Measurements from ENCODE around the gene PDIA2.

PDIA2 gene

GRCh38 chr16:280991-281659 is 1.8 kb upstream of the PDIA2 start:
- no peaks in the 10 kb centered on the region for H3K9me3 ChIP-seq (ENCODE audit: control insufficient read depth, low read length)
- peaks cover 17% of the 10 kb centered on the region for H3K4me1 ChIP-seq (ENCODE audit: control insufficient read depth, insufficient read depth, low read depth, low read length)
- H3K23ac ChIP-seq (ENCODE audit: low read length in 2 of 2): no peak overlapping the region
- no peaks in the 10 kb centered on the region for H3K79me1 ChIP-seq (replicated peaks; ENCODE audit: low read length, poor library complexity, severe bottlenecking)
- peak overlapping the region; percentile 71 for H3K4me2 ChIP-seq (ENCODE audit: low read length, poor library complexity, severe bottlenecking)
- H2AFZ ChIP-seq (ENCODE audit: low read depth, low read length): no peak overlapping the region
- peaks cover 0 to 14% of the 10 kb centered on the region in 2 experiments for H3K36me3 ChIP-seq (ENCODE audit: control insufficient read depth in 1 of 2, insufficient read depth in 2 of 2, low read depth in 1 of 2, low read length in 2 of 2)
- no peak overlapping the region for H3K9ac ChIP-seq (ENCODE audit: low read length)
- H2BK15ac ChIP-seq (ENCODE audit: low read depth, poor library complexity, severe bottlenecking): no peak overlapping the region
- H2AK5ac ChIP-seq (ENCODE audit: low read length, severe bottlenecking): no peak overlapping the region
- H3K27me3 ChIP-seq (ENCODE audit: control insufficient read depth in 1 of 2, insufficient read depth in 1 of 2, low read length in 2 of 2): peaks cover 33 to 36% of the 10 kb centered on the region in 2 experiments
- no peak for DNase-seq
- no peak overlapping the region for H3K4ac ChIP-seq (ENCODE audit: low read depth in 1 of 2, low read length in 2 of 2)
- H3K14ac ChIP-seq (ENCODE audit: low read length in 2 of 2): no peak overlapping the region
- H3K4me3 ChIP-seq (ENCODE audit: insufficient read depth in 1 of 2, low read depth in 1 of 2, low read length in 2 of 2): no peak overlapping the region
- WGBS: 58% methylated on average over 23 of the region's 27 CpGs
- H4K91ac ChIP-seq (ENCODE audit: low read length): no peak overlapping the region
- H3K27ac ChIP-seq (ENCODE audit: low read length, poor library complexity, severe bottlenecking): no peak overlapping the region
- H2BK120ac ChIP-seq (ENCODE audit: low read depth, low read length): no peak overlapping the region
- H2BK5ac ChIP-seq (ENCODE audit: low read depth, low read length, poor library complexity, severe bottlenecking): no peak overlapping the region
- H3K18ac ChIP-seq (ENCODE audit: low read depth in 1 of 2, low read length in 2 of 2): no peak overlapping the region
- H4K8ac ChIP-seq (ENCODE audit: low read length): no peak overlapping the region
- no peak overlapping the region for H2BK12ac ChIP-seq (ENCODE audit: low read length in 2 of 2)

GRCh38 chr16:281660-282255 is 1.2 kb upstream of the PDIA2 start:
- Histone ChIP-seq H2AK5ac (ENCODE audit: low read length, severe bottlenecking) (no peak overlapping the region), H3K27ac (ENCODE audit: low read length, poor library complexity, severe bottlenecking) (no peak overlapping the region), H3K4me3 (ENCODE audit: insufficient read depth in 1 of 2, low read depth in 1 of 2, low read length in 2 of 2) (no peak overlapping the region), H2BK12ac (ENCODE audit: low read length in 2 of 2) (no peak overlapping the region), H3K79me1 (replicated peaks; ENCODE audit: low read length, poor library complexity, severe bottlenecking) (no peaks in the 10 kb centered on the region), H3K4me2 (ENCODE audit: low read length, poor library complexity, severe bottlenecking) (no peak overlapping the region), H3K27me3 (ENCODE audit: control insufficient read depth in 1 of 2, insufficient read depth in 1 of 2, low read length in 2 of 2) (peaks cover 30 to 33% of the 10 kb centered on the region in 2 experiments), H3K9me3 (ENCODE audit: control insufficient read depth, low read length) (no peaks in the 10 kb centered on the region), H3K4me1 (ENCODE audit: control insufficient read depth, insufficient read depth, low read depth, low read length) (peaks cover 17% of the 10 kb centered on the region), H3K14ac (ENCODE audit: low read length in 2 of 2) (no peak overlapping the region), H4K91ac (ENCODE audit: low read length) (no peak overlapping the region), H2BK5ac (ENCODE audit: low read depth, low read length, poor library complexity, severe bottlenecking) (no peak overlapping the region), H3K18ac (ENCODE audit: low read depth in 1 of 2, low read length in 2 of 2) (no peak overlapping the region), H2AFZ (ENCODE audit: low read depth, low read length) (no peak overlapping the region), H2BK15ac (ENCODE audit: low read depth, poor library complexity, severe bottlenecking) (no peak overlapping the region), H2BK120ac (ENCODE audit: low read depth, low read length) (no peak overlapping the region), H3K23ac (ENCODE audit: low read length in 2 of 2) (no peak overlapping the region), H3K36me3 (ENCODE audit: control insufficient read depth in 1 of 2, insufficient read depth in 2 of 2, low read depth in 1 of 2, low read length in 2 of 2) (peaks cover under 1 to 20% of the 10 kb centered on the region in 2 experiments), H4K8ac (ENCODE audit: low read length) (no peak overlapping the region), H3K4ac (ENCODE audit: low read depth in 1 of 2, low read length in 2 of 2) (no peak overlapping the region), H3K9ac (ENCODE audit: low read length) (no peak overlapping the region)
- no peak for DNase-seq
- WGBS: 78% methylated on average over 24 of the region's 25 CpGs

DNA sequence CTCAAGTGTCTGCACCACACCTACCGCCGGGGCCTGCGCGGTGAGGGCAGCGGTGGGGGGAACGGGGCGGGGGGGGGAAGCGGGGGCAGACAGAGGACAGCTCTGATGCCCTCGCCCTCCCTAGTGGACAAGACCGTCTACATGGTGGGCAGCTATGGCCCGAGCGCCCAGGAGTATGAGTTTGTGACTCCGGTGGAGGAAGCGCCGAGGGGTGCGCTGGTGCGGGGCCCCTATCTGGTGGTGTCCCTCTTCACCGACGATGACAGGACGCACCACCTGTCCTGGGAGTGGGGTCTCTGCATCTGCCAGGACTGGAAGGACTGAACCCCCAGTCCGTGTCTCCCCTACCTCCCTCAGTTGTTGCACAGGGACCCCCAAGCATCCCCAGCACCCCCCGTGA is 473 bp upstream of the PDIA2 start:
- no peak overlapping the region for H4K91ac ChIP-seq (ENCODE audit: low read length)
- H3K36me3 ChIP-seq (ENCODE audit: control insufficient read depth in 1 of 2, insufficient read depth in 2 of 2, low read depth in 1 of 2, low read length in 2 of 2): peaks cover 7 to 28% of the 10 kb centered on the region in 2 experiments
- H3K27ac ChIP-seq (ENCODE audit: low read length, poor library complexity, severe bottlenecking): no peak overlapping the region
- no peak overlapping the region for H3K18ac ChIP-seq (ENCODE audit: low read depth in 1 of 2, low read length in 2 of 2)
- H2AK5ac ChIP-seq (ENCODE audit: low read length, severe bottlenecking): no peak overlapping the region
- peaks cover 17% of the 10 kb centered on the region for H3K4me1 ChIP-seq (ENCODE audit: control insufficient read depth, insufficient read depth, low read depth, low read length)
- H3K23ac ChIP-seq (ENCODE audit: low read length in 2 of 2): no peak overlapping the region
- H3K4me2 ChIP-seq (ENCODE audit: low read length, poor library complexity, severe bottlenecking): no peak overlapping the region
- no peak for DNase-seq
- no peak overlapping the region for H3K4me3 ChIP-seq (ENCODE audit: insufficient read depth in 1 of 2, low read depth in 1 of 2, low read length in 2 of 2)
- no peak overlapping the region for H3K4ac ChIP-seq (ENCODE audit: low read depth in 1 of 2, low read length in 2 of 2)
- H2BK5ac ChIP-seq (ENCODE audit: low read depth, low read length, poor library complexity, severe bottlenecking): no peak overlapping the region
- H3K9ac ChIP-seq (ENCODE audit: low read length): no peak overlapping the region
- H2BK12ac ChIP-seq (ENCODE audit: low read length in 2 of 2): no peak overlapping the region
- H2BK15ac ChIP-seq (ENCODE audit: low read depth, poor library complexity, severe bottlenecking): no peak overlapping the region
- H3K9me3 ChIP-seq (ENCODE audit: control insufficient read depth, low read length): no peaks in the 10 kb centered on the region
- peaks cover 30 to 33% of the 10 kb centered on the region in 2 experiments for H3K27me3 ChIP-seq (ENCODE audit: control insufficient read depth in 1 of 2, insufficient read depth in 1 of 2, low read length in 2 of 2)
- 84% methylated on average over 20 of the region's 22 CpGs for WGBS
- no peak overlapping the region for H2AFZ ChIP-seq (ENCODE audit: low read depth, low read length)
- no peaks in the 10 kb centered on the region for H3K79me1 ChIP-seq (replicated peaks; ENCODE audit: low read length, poor library complexity, severe bottlenecking)
- no peak overlapping the region for H3K14ac ChIP-seq (ENCODE audit: low read length in 2 of 2)
- no peak overlapping the region for H2BK120ac ChIP-seq (ENCODE audit: low read depth, low read length)
- no peak overlapping the region for H4K8ac ChIP-seq (ENCODE audit: low read length)

DNA sequence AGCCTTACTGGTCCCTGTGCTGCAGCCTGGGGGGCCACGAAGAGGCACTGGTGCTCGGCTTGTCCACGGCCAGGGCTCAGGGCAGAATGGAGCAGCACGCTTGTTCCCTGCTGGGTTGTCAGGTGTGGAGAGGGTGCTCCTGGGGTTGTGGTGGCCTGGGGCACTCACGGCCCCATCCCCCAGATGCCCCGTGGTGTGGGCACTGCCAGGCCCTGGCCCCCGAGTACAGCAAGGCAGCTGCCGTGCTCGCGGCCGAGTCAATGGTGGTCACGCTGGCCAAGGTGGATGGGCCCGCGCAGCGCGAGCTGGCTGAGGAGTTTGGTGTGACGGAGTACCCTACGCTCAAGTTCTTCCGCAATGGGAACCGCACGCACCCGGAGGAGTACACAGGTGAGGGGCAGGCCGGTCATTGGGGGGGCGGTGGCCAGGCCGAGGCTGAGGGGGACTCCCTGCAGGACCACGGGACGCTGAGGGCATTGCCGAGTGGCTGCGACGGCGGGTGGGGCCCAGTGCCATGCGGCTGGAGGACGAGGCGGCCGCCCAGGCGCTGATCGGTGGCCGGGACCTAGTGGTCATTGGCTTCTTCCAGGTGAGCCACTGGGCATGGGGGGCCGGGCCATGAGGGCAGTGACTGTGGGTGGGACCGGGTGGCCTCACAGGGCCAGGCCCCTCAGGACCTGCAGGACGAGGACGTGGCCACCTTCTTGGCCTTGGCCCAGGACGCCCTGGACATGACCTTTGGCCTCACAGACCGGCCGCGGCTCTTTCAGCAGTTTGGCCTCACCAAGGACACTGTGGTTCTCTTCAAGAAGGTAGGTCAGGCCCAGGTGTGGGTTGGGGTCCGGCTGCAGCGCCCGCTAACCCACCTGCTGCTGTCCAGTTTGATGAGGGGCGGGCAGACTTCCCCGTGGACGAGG is 1.5 kb downstream of the PDIA2 start:
- DNase-seq: no peak
- H2BK5ac ChIP-seq (ENCODE audit: low read depth, low read length, poor library complexity, severe bottlenecking): no peak overlapping the region
- no peak overlapping the region for H4K91ac ChIP-seq (ENCODE audit: low read length)
- peaks cover 16 to 47% of the 10 kb centered on the region in 2 experiments for H3K36me3 ChIP-seq (ENCODE audit: control insufficient read depth in 1 of 2, insufficient read depth in 2 of 2, low read depth in 1 of 2, low read length in 2 of 2)
- no peaks in the 10 kb centered on the region for H3K79me1 ChIP-seq (replicated peaks; ENCODE audit: low read length, poor library complexity, severe bottlenecking)
- H3K4ac ChIP-seq (ENCODE audit: low read depth in 1 of 2, low read length in 2 of 2): no peak overlapping the region
- H3K4me1 ChIP-seq (ENCODE audit: control insufficient read depth, insufficient read depth, low read depth, low read length): peaks cover 17% of the 10 kb centered on the region
- no peak overlapping the region for H3K23ac ChIP-seq (ENCODE audit: low read length in 2 of 2)
- H3K14ac ChIP-seq (ENCODE audit: low read length in 2 of 2): no peak overlapping the region
- H3K9ac ChIP-seq (ENCODE audit: low read length): no peak overlapping the region
- no peak overlapping the region for H4K8ac ChIP-seq (ENCODE audit: low read length)
- H2AFZ ChIP-seq (ENCODE audit: low read depth, low read length): no peak overlapping the region
- no peak overlapping the region for H2BK120ac ChIP-seq (ENCODE audit: low read depth, low read length)
- WGBS: 95% methylated on average over 52 of the region's 52 CpGs
- no peak overlapping the region for H3K18ac ChIP-seq (ENCODE audit: low read depth in 1 of 2, low read length in 2 of 2)
- H3K27me3 ChIP-seq (ENCODE audit: control insufficient read depth in 1 of 2, insufficient read depth in 1 of 2, low read length in 2 of 2): peaks cover 20 to 28% of the 10 kb centered on the region in 2 experiments
- H2AK5ac ChIP-seq (ENCODE audit: low read length, severe bottlenecking): no peak overlapping the region
- no peak overlapping the region for H3K27ac ChIP-seq (ENCODE audit: low read length, poor library complexity, severe bottlenecking)
- H3K4me3 ChIP-seq (ENCODE audit: insufficient read depth in 1 of 2, low read depth in 1 of 2, low read length in 2 of 2): no peak overlapping the region
- no peak overlapping the region for H2BK12ac ChIP-seq (ENCODE audit: low read length in 2 of 2)
- H2BK15ac ChIP-seq (ENCODE audit: low read depth, poor library complexity, severe bottlenecking): no peak overlapping the region
- no peaks in the 10 kb centered on the region for H3K9me3 ChIP-seq (ENCODE audit: control insufficient read depth, low read length)
- H3K4me2 ChIP-seq (ENCODE audit: low read length, poor library complexity, severe bottlenecking): no peak overlapping the region
